HepG2 (cell line): ENCODE data around the gene CARD19.

Experiments used
- HOXA7 ChIP-seq: sonication (generic); formaldehyde crosslinking; IDR thresholded peaks from 2 replicates; pipeline ENCODE4 v1.8.1; 2022; ENCODE audit warnings: mild to moderate bottlenecking, missing genetic modification reagents, moderate library complexity
- MTF1 ChIP-seq: sonication (generic); formaldehyde crosslinking; IDR thresholded peaks from 2 replicates; pipeline ENCODE4 v1.5.0; 2020; ENCODE audit warnings: missing genetic modification reagents
- NR2F6 ChIP-seq, 2 experiments: IDR thresholded peaks; 2 replicates each; pipeline ENCODE4 v1.6.1; 2016; ENCODE audit warnings: antibody characterized with exemption in 1 of 2, mild to moderate bottlenecking in 1 of 2
- SIN3A ChIP-seq: IDR thresholded peaks from 2 replicates; pipeline ENCODE4 v1.6.1; 2011; ENCODE audit warnings: low read depth, mild to moderate bottlenecking, control low read depth, low read length, borderline replicate concordance
- XRCC5 ChIP-seq: fragments of 200-400 bp; formaldehyde crosslinking; optimal IDR thresholded peaks from 2 replicates; pipeline ENCODE3; 2017; ENCODE audit warnings: mild to moderate bottlenecking, low read length

- no peak for TF ChIP-seq MTF1 (CRISPR knock-in tag)
- no peak for TF ChIP-seq SIN3A
- no peak for TF ChIP-seq NR2F6 (IDR thresholded peaks at IDR 0.05)
- TF ChIP-seq NR2F6 (CRISPR knock-in tag; IDR thresholded peaks at IDR 0.05), result no peak
- no peak for TF ChIP-seq HOXA7 (CRISPR knock-in tag)
- no peak for TF ChIP-seq XRCC5
These were observed 29.4 kb downstream of the CARD19 start for GRCh38 chr9:93125331-93125894.
